AG04450 (cell line): ENCODE data around the gene PDE2A. TPM values are rescaled to one million over a fixed set of nuclear protein-coding genes. Genes with fewer than 3 reads are reported as not detected.

ENCODE experiments used
- CTCF ChIA-PET: fragments of 300-600, 350-600 bp; formaldehyde crosslinking; extraction: SDS; loops from one replicate; lab custom pipeline; 2022; ENCODE audit warnings: antibody characterized with exemption, inconsistent platforms; lab: Charles Lee
- POLR2A ChIA-PET: fragments of 350-600 bp; formaldehyde crosslinking; extraction: SDS; loops from one replicate; lab custom pipeline; 2021; ENCODE audit warnings: antibody characterized with exemption, inconsistent platforms; lab: Yijun Ruan, JAX
- DNase-seq: peaks from one replicate; pipeline ENCODE4 v3.0.0-alpha.2; 2011; ENCODE audit warnings: low read depth, low spot score
- H3K27ac ChIP-seq: one replicate; pipeline ENCODE4 v1.5.1; 2012; ENCODE audit warnings: low read depth, low read length, control low read depth
- H3K27me3 ChIP-seq: one replicate; pipeline ENCODE4 v1.6.0; 2012; ENCODE audit warnings: low read length; ENCODE audit not compliant: control insufficient read depth, insufficient read depth
- H3K4me3 ChIP-seq: 2 replicates; pipeline ENCODE4 v1.5.1; 2011; ENCODE audit warnings: mild to moderate bottlenecking, low read depth, low read length, control low read depth
- H3K9me3 ChIP-seq: 2 replicates; pipeline ENCODE4 v1.5.1; 2012; ENCODE audit warnings: low read length; ENCODE audit not compliant: control insufficient read depth, insufficient read depth
- CTCF ChIP-seq: IDR thresholded peaks from 2 replicates; pipeline ENCODE4 v1.5.1; 2011; ENCODE audit warnings: low read depth, low read length, control low read depth, inconsistent platforms
- polyA plus RNA-seq: library from polyadenylated mRNA; depleted of rRNA; stranded (reverse); fragments of >200 nt; gene quantifications from 2 replicates; pipeline ENCODE4 v1.2.3, GENCODE V29; 2011

The PDE2A gene
- polyA plus RNA-seq, 1 experiment: 0.02 TPM

- no peak overlapping the region for H3K27ac ChIP-seq
- TF ChIP-seq CTCF: no peak
- no peak for DNase-seq
- H3K4me3 ChIP-seq: no peak overlapping the region
- CTCF ChIA-PET: no interaction called here
- no peaks in the 10 kb centered on the region; the same call in 1 of the 2 replicates for H3K9me3 ChIP-seq
- H3K27me3 ChIP-seq: peaks cover 43% of the 10 kb centered on the region
- POLR2A ChIA-PET: no interaction called here
These were observed 46.5 kb downstream of the PDE2A start for GRCh38 chr11:72627594-72628281.

DNA sequence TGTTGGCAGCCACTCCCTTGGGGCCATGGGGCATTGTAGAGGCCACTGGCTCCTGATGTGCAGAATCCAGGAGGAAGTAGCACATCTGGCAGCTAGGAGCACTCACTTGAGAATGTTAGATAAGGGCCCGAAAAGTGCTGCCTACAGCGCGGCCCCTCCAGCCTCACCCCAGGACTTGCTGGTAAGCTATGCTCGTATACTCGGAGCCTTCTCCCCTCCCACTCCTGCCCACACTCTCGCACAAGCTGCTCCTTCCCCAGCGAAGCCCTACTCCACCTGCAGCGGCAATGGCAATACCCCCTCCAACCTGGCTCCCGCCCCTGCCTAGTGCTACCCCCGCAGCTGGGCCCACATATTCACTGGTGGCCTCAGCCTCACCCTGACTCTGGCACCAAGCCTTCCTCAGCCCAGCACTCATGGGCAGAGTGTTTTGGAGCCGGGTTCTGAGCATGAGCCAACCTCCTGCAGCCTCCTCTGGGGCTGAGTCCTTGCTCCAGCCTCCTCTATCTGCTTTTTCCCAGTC lies 47.7 kb downstream of the PDE2A start:
- no peak for DNase-seq
- POLR2A ChIA-PET: no interaction called here
- peaks cover 43% of the 10 kb centered on the region for H3K27me3 ChIP-seq
- CTCF ChIA-PET: no interaction called here
- no peak overlapping the region for H3K4me3 ChIP-seq
- no peak for TF ChIP-seq CTCF
- no peak overlapping the region for H3K27ac ChIP-seq
- H3K9me3 ChIP-seq: no peaks in the 10 kb centered on the region; the same call in 1 of the 2 replicates

DNA sequence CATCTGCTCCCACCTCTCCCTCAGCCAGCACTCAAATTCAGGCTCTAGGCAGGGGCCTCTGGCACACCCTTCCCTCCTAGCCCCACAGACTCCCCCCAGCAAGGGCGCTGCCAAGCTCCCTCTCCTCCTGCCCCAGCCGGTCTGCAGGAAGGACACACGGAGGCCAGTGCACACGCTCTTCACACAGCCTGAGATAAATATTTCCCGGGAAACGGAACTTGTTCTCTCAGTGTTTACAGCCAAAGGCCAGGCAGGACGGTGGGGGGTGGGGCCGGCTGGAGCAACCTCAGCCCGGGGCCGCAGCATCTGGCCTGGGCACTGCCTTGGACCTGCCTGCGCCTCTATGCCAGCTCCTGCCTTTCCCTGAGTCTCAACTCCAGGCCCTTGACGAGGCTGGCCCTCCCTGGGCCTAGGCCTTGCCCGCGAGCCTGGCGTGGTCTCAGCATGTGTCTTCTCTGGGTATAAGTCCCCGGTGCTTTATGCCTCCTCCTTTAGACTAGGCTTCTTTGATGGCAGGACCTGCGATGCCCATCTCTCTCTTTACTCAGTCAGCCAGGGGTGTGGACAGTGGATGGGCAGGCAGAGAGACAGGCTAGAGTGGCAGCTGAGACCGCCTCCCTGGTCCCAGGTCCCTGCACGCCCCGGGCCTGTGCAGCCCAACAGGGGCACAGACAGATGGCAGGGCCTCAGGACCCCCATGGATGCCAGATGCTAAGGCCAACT lies 48.4 kb downstream of the PDE2A start:
- no peak for DNase-seq
- POLR2A ChIA-PET: no interaction called here
- no peak overlapping the region for H3K4me3 ChIP-seq
- CTCF ChIA-PET: interaction anchor here (0.6 to 0.9 kb wide), 2 partner anchors 36 to 195 kb away, joined by 3 read pairs; no protein-coding TSS in a partner anchor
- H3K27me3 ChIP-seq: peaks cover 44% of the 10 kb centered on the region
- TF ChIP-seq CTCF: no peak
- H3K9me3 ChIP-seq: no peaks in the 10 kb centered on the region; the same call in 1 of the 2 replicates
- H3K27ac ChIP-seq: no peak overlapping the region

DNA sequence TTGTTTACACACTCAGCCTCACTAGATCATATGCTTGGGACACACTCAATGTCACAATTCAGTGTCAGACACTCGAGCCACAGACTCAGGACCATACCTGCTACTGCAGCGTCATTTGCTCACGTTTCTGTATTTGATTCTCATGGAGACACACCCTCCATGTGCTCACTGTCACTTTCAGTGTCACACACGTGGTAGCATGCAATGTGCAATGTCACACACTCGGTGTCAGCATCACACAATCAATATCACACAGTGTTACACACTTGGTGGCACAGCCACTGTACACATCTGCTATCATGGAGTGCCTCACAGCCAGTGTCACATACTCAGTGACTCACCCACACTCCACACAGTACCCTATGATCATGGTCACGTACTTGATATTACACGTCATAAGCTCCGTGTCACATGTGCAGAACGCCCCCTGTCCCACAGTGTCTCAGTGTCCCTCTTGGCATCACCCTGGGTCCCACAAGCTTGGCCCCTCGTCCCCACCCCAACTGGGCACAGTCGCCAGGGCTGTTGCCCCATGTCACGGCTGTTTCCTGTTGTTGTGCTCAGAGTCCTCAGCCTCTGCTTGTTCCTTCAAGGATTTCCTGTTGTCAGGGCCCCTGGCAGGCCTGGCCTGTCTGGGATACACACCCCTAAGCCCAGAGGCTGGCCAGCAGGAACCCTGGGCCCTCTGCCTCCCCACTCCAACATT lies 49.6 kb downstream of the PDE2A start:
- Histone ChIP-seq H3K27me3 (peaks cover 49% of the 10 kb centered on the region), H3K9me3 (no peaks in the 10 kb centered on the region; the same call in 1 of the 2 replicates), H3K27ac (no peak overlapping the region), H3K4me3 (no peak overlapping the region)
- POLR2A ChIA-PET: no interaction called here
- CTCF ChIA-PET: interaction anchor here (0.9 kb wide), 1 partner anchor 194 kb away, joined by 3 read pairs; no protein-coding TSS in a partner anchor
- no peak for DNase-seq
- TF ChIP-seq CTCF: no peak
